Osteocyte (in vitro differentiated cells): Measurements from ENCODE around the gene GPATCH2. TPM values are rescaled to one million over a fixed set of nuclear protein-coding genes. Genes with fewer than 3 reads are reported as not detected.
"Not testable (repeated sequence)": the region's sequence is repeated elsewhere in the genome, so short reads cannot be mapped to it uniquely, and the experiment has no call there.

Source experiments
- DNase-seq: peaks from one replicate; pipeline ENCODE4 v3.0.0; 2021; ENCODE audit warnings: mixed read lengths; ENCODE audit not compliant: unreplicated experiment; ENCODE audit errors: extremely low spot score
- H3K27ac Mint-ChIP-seq: one replicate; pipeline ENCODE4 v1.8.0; 2021; ENCODE audit warnings: mild to moderate bottlenecking, mixed read lengths; ENCODE audit not compliant: unreplicated experiment
- H3K27me3 Mint-ChIP-seq: one replicate; pipeline ENCODE4 v1.8.0; 2021; ENCODE audit warnings: mixed read lengths; ENCODE audit not compliant: unreplicated experiment
- H3K36me3 Mint-ChIP-seq: one replicate; pipeline ENCODE4 v1.8.0; 2021; ENCODE audit warnings: mixed read lengths; ENCODE audit not compliant: unreplicated experiment
- H3K4me1 Mint-ChIP-seq: one replicate; pipeline ENCODE4 v1.8.0; 2021; ENCODE audit warnings: mixed read lengths; ENCODE audit not compliant: unreplicated experiment
- H3K4me3 Mint-ChIP-seq: one replicate; pipeline ENCODE4 v1.8.0; 2021; ENCODE audit warnings: mild to moderate bottlenecking, moderate library complexity, mixed read lengths; ENCODE audit not compliant: unreplicated experiment
- H3K9me3 Mint-ChIP-seq: one replicate; pipeline ENCODE4 v1.8.0; 2021; ENCODE audit warnings: mixed read lengths; ENCODE audit not compliant: unreplicated experiment
- total RNA-seq: library from RNA; stranded (reverse); gene quantifications from 2 replicates; pipeline ENCODE4 v1.2.1, GENCODE V29; 2021
- TF ChIP-seq, protein P1 (sequence below): fragments of 200-600 bp; sonication (generic); IDR thresholded peaks from 2 replicates; pipeline ENCODE4 v1.5.0; 2021; ENCODE audit warnings: antibody characterized with exemption, mild to moderate bottlenecking, moderate library complexity

The GPATCH2 gene
- total RNA-seq, 1 donor from 2014 or later, result 14.9 TPM

DNA sequence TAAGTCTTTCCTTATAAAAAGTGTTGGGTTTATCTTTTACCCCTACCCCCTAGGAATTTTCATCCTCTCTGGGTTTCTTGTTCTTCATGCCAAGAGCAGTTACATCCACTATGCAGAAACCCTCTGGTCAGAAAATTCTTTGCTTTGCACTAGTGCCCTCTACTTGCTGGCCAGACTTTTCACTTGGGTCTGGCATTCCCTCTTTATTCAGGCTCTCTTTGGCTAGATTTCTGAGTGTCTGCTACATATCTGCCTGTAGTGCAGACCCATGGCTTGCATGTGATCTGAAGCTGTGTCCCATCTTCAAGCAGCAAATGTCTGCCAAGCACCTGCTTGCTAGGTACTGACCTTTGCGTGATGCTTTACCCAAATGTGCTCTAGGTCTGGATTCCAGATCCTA, 237.0 kb downstream of the GPATCH2 start:
- Mint-ChIP-seq H3K4me1 (no peaks in the 10 kb centered on the region), H3K27me3 (peaks cover 22% of the 10 kb centered on the region), H3K9me3 (no peaks in the 10 kb centered on the region), H3K27ac (no peak overlapping the region), H3K36me3 (no peaks in the 10 kb centered on the region), H3K4me3 (no peak overlapping the region)
- no peak for DNase-seq
- TF ChIP-seq, protein P1, sequence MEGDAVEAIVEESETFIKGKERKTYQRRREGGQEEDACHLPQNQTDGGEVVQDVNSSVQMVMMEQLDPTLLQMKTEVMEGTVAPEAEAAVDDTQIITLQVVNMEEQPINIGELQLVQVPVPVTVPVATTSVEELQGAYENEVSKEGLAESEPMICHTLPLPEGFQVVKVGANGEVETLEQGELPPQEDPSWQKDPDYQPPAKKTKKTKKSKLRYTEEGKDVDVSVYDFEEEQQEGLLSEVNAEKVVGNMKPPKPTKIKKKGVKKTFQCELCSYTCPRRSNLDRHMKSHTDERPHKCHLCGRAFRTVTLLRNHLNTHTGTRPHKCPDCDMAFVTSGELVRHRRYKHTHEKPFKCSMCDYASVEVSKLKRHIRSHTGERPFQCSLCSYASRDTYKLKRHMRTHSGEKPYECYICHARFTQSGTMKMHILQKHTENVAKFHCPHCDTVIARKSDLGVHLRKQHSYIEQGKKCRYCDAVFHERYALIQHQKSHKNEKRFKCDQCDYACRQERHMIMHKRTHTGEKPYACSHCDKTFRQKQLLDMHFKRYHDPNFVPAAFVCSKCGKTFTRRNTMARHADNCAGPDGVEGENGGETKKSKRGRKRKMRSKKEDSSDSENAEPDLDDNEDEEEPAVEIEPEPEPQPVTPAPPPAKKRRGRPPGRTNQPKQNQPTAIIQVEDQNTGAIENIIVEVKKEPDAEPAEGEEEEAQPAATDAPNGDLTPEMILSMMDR, result peak; percentile 16

GRCh38 chr1:217392441-217392840, 238.4 kb downstream of the GPATCH2 start:
- H3K4me1 Mint-ChIP-seq, result no peaks in the 10 kb centered on the region
- DNase-seq, result no peak
- no peak overlapping the region for H3K27ac Mint-ChIP-seq
- peaks cover 22% of the 10 kb centered on the region for H3K27me3 Mint-ChIP-seq
- H3K36me3 Mint-ChIP-seq, result no peaks in the 10 kb centered on the region
- no peaks in the 10 kb centered on the region for H3K9me3 Mint-ChIP-seq
- TF ChIP-seq, protein P1, result no peak
- no peak overlapping the region for H3K4me3 Mint-ChIP-seq

GRCh38 chr1:217389895-217390294, 241.0 kb downstream of the GPATCH2 start:
- H3K4me1 Mint-ChIP-seq, result no peaks in the 10 kb centered on the region
- no peak for DNase-seq
- no peak overlapping the region for H3K27ac Mint-ChIP-seq
- H3K36me3 Mint-ChIP-seq, result no peaks in the 10 kb centered on the region
- TF ChIP-seq, protein P1, result no peak
- H3K9me3 Mint-ChIP-seq, result no peaks in the 10 kb centered on the region
- H3K27me3 Mint-ChIP-seq, result peaks cover 14% of the 10 kb centered on the region
- H3K4me3 Mint-ChIP-seq, result no peak overlapping the region

DNA sequence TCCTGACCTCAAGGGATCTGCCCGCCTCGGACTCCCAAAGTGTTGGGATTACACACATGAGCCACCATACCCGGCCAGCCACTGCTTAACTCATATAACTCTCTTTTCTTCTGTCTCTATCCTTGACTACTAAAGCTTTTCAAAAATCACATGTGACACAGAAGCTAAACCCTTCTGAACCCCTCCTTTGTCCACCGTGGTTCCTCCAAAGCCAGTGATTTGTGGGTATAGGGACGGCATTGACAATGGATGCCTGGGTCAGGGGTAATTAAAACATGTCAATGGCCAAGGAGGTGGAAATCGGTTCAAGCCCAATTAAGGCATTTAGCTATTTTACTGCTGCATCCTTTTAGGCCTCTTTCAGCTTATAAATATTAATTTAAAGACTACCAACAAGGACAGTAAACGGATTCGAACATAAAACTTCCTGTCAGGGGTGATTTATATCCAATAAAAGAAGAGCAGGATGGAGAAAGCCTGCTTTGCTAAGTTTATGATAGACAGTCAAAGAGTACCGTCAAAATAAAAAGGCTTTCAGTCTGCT, 242.3 kb downstream of the GPATCH2 start:
- Mint-ChIP-seq H3K4me3 (no peak overlapping the region), H3K27me3 (peaks cover 6% of the 10 kb centered on the region), H3K27ac (no peak overlapping the region), H3K36me3 (no peaks in the 10 kb centered on the region), H3K9me3 (no peaks in the 10 kb centered on the region), H3K4me1 (no peaks in the 10 kb centered on the region)
- TF ChIP-seq, protein P1, result no peak
- DNase-seq, result no peak

- not testable (repeated sequence) for H3K4me3 Mint-ChIP-seq, H3K27me3 Mint-ChIP-seq, H3K27ac Mint-ChIP-seq, H3K36me3 Mint-ChIP-seq, DNase-seq, H3K4me1 Mint-ChIP-seq
- peaks cover 25% of the 10 kb centered on the region for H3K9me3 Mint-ChIP-seq
Observed at GRCh38 chr1:217381773-217382172, 249.1 kb downstream of the GPATCH2 start.

DNA sequence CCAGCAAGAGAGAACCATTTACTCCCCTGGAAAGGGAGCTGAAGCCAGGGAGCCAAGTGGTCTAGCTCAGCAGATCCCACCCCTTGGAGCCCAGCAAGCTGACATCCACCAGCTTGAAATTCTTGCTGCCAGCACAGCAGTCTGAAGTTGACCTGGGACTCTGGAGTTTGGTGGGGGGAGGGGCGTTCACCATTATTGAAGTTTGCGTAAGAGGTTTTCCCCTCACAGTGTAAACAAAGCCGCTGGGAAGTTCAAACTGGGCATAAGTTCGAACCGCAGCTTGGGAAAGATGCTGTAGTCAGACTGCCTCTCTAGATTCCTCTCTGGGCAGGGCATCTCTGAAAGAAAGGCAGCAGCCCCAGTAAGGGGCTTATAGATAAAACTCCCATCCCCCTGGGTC, 251.1 kb downstream of the GPATCH2 start:
- not testable (repeated sequence) for H3K4me3 Mint-ChIP-seq, H3K27me3 Mint-ChIP-seq, DNase-seq, H3K4me1 Mint-ChIP-seq, H3K36me3 Mint-ChIP-seq, H3K27ac Mint-ChIP-seq
- H3K9me3 Mint-ChIP-seq, result peaks cover 28% of the 10 kb centered on the region
